GM12891 (cell line): Measurements from ENCODE around the gene RMI2.

ENCODE experiments used
- POLR2A ChIP-seq: IDR thresholded peaks from 2 replicates; pipeline ENCODE4 v1.6.1; 2011; ENCODE audit warnings: low read depth, low read length, control low read depth
- POLR2AphosphoS5 ChIP-seq: IDR thresholded peaks from 2 replicates; pipeline ENCODE4 v1.6.1; 2011; ENCODE audit warnings: low read depth, low read length, control low read depth
- POU2F2 ChIP-seq: IDR thresholded peaks from 2 replicates; pipeline ENCODE4 v1.6.1; 2011; ENCODE audit warnings: low read depth, mild to moderate bottlenecking, control low read depth, low read length, moderate library complexity
- SPI1 ChIP-seq: IDR thresholded peaks from 2 replicates; pipeline ENCODE4 v1.6.1; 2011; ENCODE audit warnings: low read depth, low read length, control low read depth
- TAF1 ChIP-seq: IDR thresholded peaks from 2 replicates; pipeline ENCODE4 v1.6.1; 2011; ENCODE audit warnings: low read depth, low read length, control low read depth

GRCh38 chr16:11379420-11379819 is 34.2 kb downstream of the RMI2 start:
- TF ChIP-seq POLR2A = no peak
- 0 out of 2 replicates have a peak, but pooled peaks have one; percentile 21 for TF ChIP-seq SPI1
- TF ChIP-seq TAF1 = no peak
- no peak for TF ChIP-seq POLR2AphosphoS5
- TF ChIP-seq POU2F2 = 0 out of 2 replicates have a peak, but pooled peaks have one; percentile 14
